ENCODE results near the gene TNRC6B.

GRCh38 chr22:40193429-40194421 is 16.0 kb downstream of the TNRC6B start:
- TF ChIP-seq, protein P1, sequence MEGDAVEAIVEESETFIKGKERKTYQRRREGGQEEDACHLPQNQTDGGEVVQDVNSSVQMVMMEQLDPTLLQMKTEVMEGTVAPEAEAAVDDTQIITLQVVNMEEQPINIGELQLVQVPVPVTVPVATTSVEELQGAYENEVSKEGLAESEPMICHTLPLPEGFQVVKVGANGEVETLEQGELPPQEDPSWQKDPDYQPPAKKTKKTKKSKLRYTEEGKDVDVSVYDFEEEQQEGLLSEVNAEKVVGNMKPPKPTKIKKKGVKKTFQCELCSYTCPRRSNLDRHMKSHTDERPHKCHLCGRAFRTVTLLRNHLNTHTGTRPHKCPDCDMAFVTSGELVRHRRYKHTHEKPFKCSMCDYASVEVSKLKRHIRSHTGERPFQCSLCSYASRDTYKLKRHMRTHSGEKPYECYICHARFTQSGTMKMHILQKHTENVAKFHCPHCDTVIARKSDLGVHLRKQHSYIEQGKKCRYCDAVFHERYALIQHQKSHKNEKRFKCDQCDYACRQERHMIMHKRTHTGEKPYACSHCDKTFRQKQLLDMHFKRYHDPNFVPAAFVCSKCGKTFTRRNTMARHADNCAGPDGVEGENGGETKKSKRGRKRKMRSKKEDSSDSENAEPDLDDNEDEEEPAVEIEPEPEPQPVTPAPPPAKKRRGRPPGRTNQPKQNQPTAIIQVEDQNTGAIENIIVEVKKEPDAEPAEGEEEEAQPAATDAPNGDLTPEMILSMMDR (conservative IDR thresholded peaks at IDR 0.05 in 1 of 2, IDR thresholded peaks at IDR 0.05 in 1 of 2; ENCODE audit: extremely low read depth in 1 of 2, insufficient read depth in 1 of 2, low read depth in 1 of 2, low read length in 2 of 2), result peak; percentile 25 to 52
- TF ChIP-seq EZH2 (IDR thresholded peaks at IDR 0.05; ENCODE audit: borderline replicate concordance, low read length), result no peak

Measured in mammary epithelial cell (primary cell).